Psoas muscle (tissue), 8 donors: ENCODE measurements around the gene RASA4. TPM values are rescaled to one million over a fixed set of nuclear protein-coding genes. Genes with fewer than 3 reads are reported as not detected.
A peak's percentile ranks its signal among the peaks of the same experiment; 100 is the strongest.
"Not testable (repeated sequence)": the region's sequence is repeated elsewhere in the genome, so short reads cannot be mapped to it uniquely, and the experiment has no call there.

ENCODE experiments used
- ATAC-seq, 4 donors: fragments of 200-7000 bp; cut with Tn5 transposase; one replicate each; pipeline ENCODE4 v1.9.1; 2020; ENCODE audit warnings: moderate library complexity in 3 of 4, mild to moderate bottlenecking in 2 of 4
- DNase-seq, 2 donors: peaks; one replicate each; pipeline ENCODE4 v3.0.0-alpha.2; 2020
- H3K27ac ChIP-seq: fragments of 200-600 bp; one replicate; pipeline ENCODE4 v1.8.0; 2022
- H3K27me3 ChIP-seq, 3 donors: fragments of 200-600 bp in 1 of 3; one replicate each; pipeline versions ENCODE4 v1.6.1 to v1.8.0; 2013 to 2022; ENCODE audit warnings: low read length in 2 of 3, mild to moderate bottlenecking in 2 of 3, moderate library complexity in 1 of 3; ENCODE audit not compliant: insufficient read depth in 3 of 3
- H3K36me3 ChIP-seq, 2 donors: fragments of 200-600 bp in 1 of 2; one replicate each; pipeline versions ENCODE4 v1.6.1 to v1.8.0; 2013 to 2022; ENCODE audit warnings: low read depth in 1 of 2, mild to moderate bottlenecking in 1 of 2, moderate library complexity in 1 of 2; ENCODE audit not compliant: insufficient read depth in 1 of 2
- H3K4me1 ChIP-seq: fragments of 200-600 bp; one replicate; pipeline ENCODE4 v1.8.0; 2022
- H3K4me3 ChIP-seq: fragments of 200-600 bp; one replicate; pipeline ENCODE4 v1.8.0; 2022; ENCODE audit warnings: mild to moderate bottlenecking
- H3K9me3 ChIP-seq: fragments of 200-600 bp; one replicate; pipeline ENCODE4 v1.8.0; 2022
- WGBS, 3 donors: extraction: QIAGEN DNeasy Blood & Tissue Kit; methylation state at CpG; one replicate each; pipeline versions ENCODE4 v1.1.6 to v1.1.7; 2013; 5-methylcytosine and 5-hydroxymethylcytosine counted together
- intact Hi-C, 2 donors: fragments of 100-400 bp; cut with DNase I; formaldehyde crosslinking; loops; one replicate each; pipeline versions ENCODE4 v1.11.0 to v1.14.2; 2022
- polyA plus RNA-seq, 3 donors: library from polyadenylated mRNA; stranded (reverse); fragments of 200-250 nt; gene quantifications; one replicate each; pipeline ENCODE4 v1.2.3, GENCODE V29; 2013
- total RNA-seq, 4 donors: library from RNA; stranded (reverse); fragmentation: NEBNext Ultra II Directional in 2 of 4; extraction: Animal tissue kit (Norgen Biotek cat#: 25700) in 2 of 4; gene quantifications; one replicate each; pipeline versions ENCODE4 v1.2.1 to v1.2.4, GENCODE V29; 2021 to 2023
- donor health status: healthy with polysubstance abuse.
- donor health status: DM: no; HTN: no; CAD: no; lungs with moderate emphysema.
- donor health status: Bipolar disorder and iron deficiency.
- donor health status: healthy.
- donor health status: DM: yes; HTN: yes; CAD: no.
- donor health status: DM: no; HTN: no; CAD: no.
- donor health status: DM: no; HTN: no; CAD: no.
- donor health status: DM: yes; HTN: yes; CAD: no.

The RASA4 gene
- total and polyA plus RNA-seq, 7 donors, result 83.1 to 270 (median 188) TPM

DNA sequence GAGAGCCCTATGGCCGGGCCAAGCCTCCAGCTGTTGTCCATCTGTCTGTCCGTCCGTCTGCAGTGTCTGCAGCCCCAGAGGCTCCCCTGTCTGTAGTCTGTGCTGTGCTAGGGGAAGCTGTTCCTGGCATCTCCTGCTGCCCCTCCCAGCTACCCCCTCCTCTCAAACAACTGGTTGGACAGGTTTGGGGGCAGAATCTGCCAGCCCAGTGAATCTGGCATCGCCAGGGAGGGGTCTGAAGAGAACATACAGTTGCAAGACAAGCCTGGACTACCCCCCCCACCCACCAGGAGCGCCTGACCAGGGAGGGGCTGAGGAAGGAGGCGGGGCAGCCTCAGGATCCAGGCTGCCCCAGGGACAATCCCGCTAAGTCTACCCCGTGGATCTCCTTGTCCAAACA lies 73.0 kb downstream of the RASA4 start, which contains the start of gene UPK3BL2:
Gene UPK3BL2 (minus strand): TSS at position 101 of the 400 bp plus-strand sequence. CDS start 60 bp downstream, at position 41.
- H3K4me3 ChIP-seq, H3K27ac ChIP-seq, H3K9me3 ChIP-seq, intact Hi-C loops, H3K27me3 ChIP-seq, H3K4me1 ChIP-seq, DNase-seq, H3K36me3 ChIP-seq: not testable (repeated sequence)
- no CpG with 5 or more reads among the region's 8 CpGs for WGBS, 3 donors
- ATAC-seq, result peak in 1 of 4 donors; percentile 20

GRCh38 chr7:102542771-102543170 lies 73.8 kb downstream of the RASA4 start:
- H3K27me3 ChIP-seq, intact Hi-C loops, H3K4me1 ChIP-seq, H3K27ac ChIP-seq, ATAC-seq, H3K4me3 ChIP-seq, H3K36me3 ChIP-seq, H3K9me3 ChIP-seq: not testable (repeated sequence)
- 94 to 97% (median 96%) methylated on average over 7 of the region's 11 CpGs for WGBS, 3 donors
- peak in 1 of 2 donors; percentile 8 for DNase-seq

GRCh38 chr7:102542083-102542482 lies 74.5 kb downstream of the RASA4 start:
- H3K4me1 ChIP-seq, H3K9me3 ChIP-seq, H3K36me3 ChIP-seq, H3K4me3 ChIP-seq, H3K27ac ChIP-seq, H3K27me3 ChIP-seq, intact Hi-C loops: not testable (repeated sequence)
- DNase-seq, result peak in 1 of 2 donors; percentile 5
- WGBS, 3 donors, result 96 to 100% (median 99%) methylated on average over 3 to 4 of the region's 8 CpGs
- ATAC-seq, result peak in 2 of 4 donors; percentile 1

GRCh38 chr7:102540604-102541003 lies 76.0 kb downstream of the RASA4 start:
- not testable (repeated sequence) for ATAC-seq

DNA sequence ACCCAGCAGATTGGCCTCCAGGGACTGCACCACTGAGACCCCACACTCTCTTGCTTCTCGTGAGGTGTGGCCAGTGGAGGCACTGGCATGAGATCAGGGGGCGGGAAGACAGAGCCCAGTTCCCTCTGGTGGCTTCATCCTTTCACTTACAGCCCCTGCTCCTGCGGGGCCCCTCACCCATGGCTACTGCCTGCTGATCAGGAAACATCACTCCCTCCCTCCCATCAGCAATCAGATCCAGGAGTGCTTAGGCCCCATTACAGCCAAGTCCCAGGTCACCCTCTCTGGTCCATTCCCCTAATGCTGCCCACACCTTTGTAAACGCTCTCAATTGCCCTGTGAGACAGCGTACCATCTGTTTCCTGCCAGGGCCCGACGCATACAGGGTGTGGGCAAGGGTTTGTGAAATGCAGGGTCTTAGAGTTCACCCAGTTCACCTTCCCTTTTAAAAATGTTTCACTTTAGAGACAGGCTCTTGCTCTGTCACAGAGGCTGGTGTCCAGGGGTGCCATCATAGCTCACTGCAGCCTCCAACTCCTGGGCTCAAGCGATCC lies 81.4 kb downstream of the RASA4 start:
- H3K4me3 ChIP-seq, H3K36me3 ChIP-seq, H3K4me1 ChIP-seq, intact Hi-C loops, ATAC-seq, H3K9me3 ChIP-seq, DNase-seq, H3K27ac ChIP-seq, H3K27me3 ChIP-seq: not testable (repeated sequence)
- WGBS, 3 donors, result 64 to 87% (median 78%) methylated on average over 3 of the region's 8 CpGs

More at GRCh38 chr7:102540604-102541003, 76.0 kb downstream of the RASA4 start:
- H3K27ac ChIP-seq, H3K4me3 ChIP-seq, H3K27me3 ChIP-seq, H3K36me3 ChIP-seq, H3K9me3 ChIP-seq, intact Hi-C loops, H3K4me1 ChIP-seq: not testable (repeated sequence)
- WGBS, 3 donors, result 89 to 97% (median 93%) methylated on average over 4 of the region's 6 CpGs
- peak in 1 of 2 donors; percentile 5 for DNase-seq

DNA sequence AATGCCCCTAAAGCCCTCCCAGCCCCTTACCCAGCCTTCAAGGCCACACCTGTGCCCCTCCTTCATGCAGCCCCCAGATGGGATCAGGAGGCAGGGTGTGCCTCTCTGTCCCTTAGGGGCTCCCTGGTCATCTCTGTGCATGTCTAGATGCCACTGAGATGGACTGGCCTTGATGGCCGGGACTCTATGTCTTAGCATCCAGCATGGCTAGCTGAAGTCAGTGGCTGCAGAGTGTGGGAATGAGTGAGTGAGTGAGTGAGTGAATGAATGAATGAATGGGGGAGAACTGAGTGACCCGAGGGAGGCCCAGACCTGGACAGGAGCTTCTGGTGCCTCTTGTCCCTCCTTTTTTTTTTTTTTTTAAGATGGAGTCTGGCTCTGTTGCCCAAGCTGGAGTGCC lies 84.4 kb downstream of the RASA4 start:
- peak in 1 of 4 donors; percentile 6 for ATAC-seq
- intact Hi-C loops, H3K27ac ChIP-seq, H3K36me3 ChIP-seq, DNase-seq, H3K9me3 ChIP-seq, H3K4me1 ChIP-seq, H3K27me3 ChIP-seq, H3K4me3 ChIP-seq: not testable (repeated sequence)
- 92 to 100% (median 92%) methylated on average over 2 of the region's 2 CpGs for WGBS, 3 donors

DNA sequence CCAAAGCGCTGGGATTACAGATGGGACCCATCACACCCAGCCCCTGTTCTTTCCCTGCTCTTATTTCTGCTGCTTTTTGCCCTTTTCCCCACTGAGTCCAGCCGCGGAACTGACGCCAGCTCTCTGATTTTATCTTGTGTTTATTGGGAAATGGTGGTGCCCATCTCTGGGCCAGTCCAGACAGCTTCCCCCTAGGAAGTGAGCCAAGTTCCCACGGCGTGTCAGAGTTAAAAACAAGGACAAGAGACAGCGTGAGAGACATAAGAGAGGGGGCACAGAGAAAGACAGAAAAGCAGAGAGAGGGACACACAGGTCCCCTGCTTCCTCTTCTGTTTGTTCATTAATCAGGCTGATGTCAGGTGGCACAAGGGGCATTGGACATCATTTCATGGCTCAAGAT lies 85.0 kb downstream of the RASA4 start:
- H3K9me3 ChIP-seq, ATAC-seq, H3K4me3 ChIP-seq, intact Hi-C loops, H3K4me1 ChIP-seq, H3K27me3 ChIP-seq, H3K27ac ChIP-seq, H3K36me3 ChIP-seq: not testable (repeated sequence)
- WGBS, 3 donors, result no CpG with 5 or more reads among the region's 7 CpGs
- DNase-seq, result peak; percentile 6 to 30

DNA sequence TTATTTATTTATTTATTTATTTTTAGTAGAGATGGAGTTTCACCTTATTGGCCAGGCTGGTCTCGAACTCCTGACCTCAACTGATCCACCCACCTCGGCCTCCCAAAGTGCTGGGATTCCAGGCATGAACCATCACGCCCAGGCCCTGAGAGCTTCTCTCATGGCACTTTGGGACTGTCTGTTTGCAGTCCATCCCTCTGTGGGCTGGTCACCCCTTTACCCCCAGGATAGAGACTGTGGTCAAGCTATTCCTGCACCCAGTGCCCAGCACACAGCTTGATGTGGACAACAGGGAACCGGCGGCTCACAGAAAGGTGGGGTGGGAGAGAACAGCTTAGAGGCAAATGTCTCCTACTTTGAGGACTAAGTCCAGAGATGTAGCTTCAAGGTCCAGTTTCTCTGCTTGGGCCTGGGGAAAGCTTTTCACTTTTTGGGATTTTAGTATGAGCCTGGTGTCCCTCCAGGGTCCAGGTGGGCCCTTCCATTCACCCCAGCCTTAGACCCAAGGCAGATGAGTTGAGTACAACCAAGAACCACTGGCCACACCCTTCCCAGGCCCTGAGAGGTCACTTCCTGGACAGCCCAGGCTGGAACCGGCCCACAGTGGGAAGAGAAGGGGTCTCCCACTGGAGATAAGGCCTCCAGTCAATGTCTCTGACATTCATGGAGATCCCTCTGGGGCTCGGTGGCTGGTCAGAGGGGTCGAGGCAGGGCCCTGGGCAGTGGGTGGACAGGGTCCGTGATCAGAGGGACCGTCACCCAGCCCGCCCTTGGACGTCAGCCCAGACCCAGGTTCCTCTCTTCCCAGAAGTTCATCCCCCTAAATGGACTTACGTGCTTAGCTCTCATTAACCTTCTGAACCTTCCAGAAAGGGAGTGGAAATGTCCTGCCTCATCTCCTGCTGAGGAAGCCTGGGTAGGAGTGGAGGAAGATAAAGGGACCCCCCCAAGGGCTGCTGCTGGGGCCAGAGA lies 88.4 kb downstream of the RASA4 start:
- intact Hi-C loops, H3K36me3 ChIP-seq, H3K27ac ChIP-seq, DNase-seq, H3K27me3 ChIP-seq, H3K9me3 ChIP-seq, H3K4me1 ChIP-seq, H3K4me3 ChIP-seq: not testable (repeated sequence)
- 72 to 90% (median 90%) methylated on average over 2 to 3 of the region's 13 CpGs for WGBS, 3 donors
- ATAC-seq, result peak in 3 of 4 donors; percentile 11 to 19 (median 14)

- whole genome bisulfite sequencing, 3 donors, result 70 to 78% (median 75%) methylated on average over 1 of the region's 8 CpGs
- H3K4me1 ChIP-seq, intact Hi-C loops, H3K9me3 ChIP-seq, DNase-seq, H3K27me3 ChIP-seq, H3K4me3 ChIP-seq, H3K27ac ChIP-seq, H3K36me3 ChIP-seq: not testable (repeated sequence)
- peak in 3 of 4 donors; percentile 22 to 27 (median 22) for ATAC-seq
Observed at GRCh38 chr7:102527182-102527581, 89.4 kb downstream of the RASA4 start.

DNA sequence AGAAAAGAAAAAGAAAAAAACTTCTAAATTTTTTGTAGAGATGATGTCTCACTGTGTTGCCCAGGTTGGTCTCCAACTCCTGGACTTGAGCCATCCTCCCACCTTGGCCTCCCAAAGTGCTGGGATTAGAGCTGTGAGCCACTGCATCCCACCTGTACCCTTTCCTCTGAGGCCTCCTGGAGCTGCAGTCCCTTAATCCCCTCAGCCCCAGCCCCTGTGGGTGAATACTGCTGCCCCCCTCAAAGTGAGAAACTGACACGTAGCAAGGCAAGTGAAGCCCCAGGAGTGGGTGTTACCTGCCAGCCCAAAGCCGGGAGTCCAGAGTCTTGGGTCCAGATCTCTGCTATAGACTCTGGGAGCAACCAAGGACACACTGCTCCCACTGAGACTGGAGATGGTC lies 91.8 kb downstream of the RASA4 start:
- H3K27ac ChIP-seq, H3K4me3 ChIP-seq, H3K36me3 ChIP-seq, H3K27me3 ChIP-seq, H3K9me3 ChIP-seq, intact Hi-C loops, H3K4me1 ChIP-seq: not testable (repeated sequence)
- ATAC-seq (peak in 2 of 4 donors; percentile 11 to 20), DNase-seq (peak in 1 of 2 donors; percentile 1)
- 54 to 67% (median 56%) methylated on average over 1 of the region's 2 CpGs for WGBS, 3 donors
